Nephron (organoid): ENCODE measurements around the gene SDC1.

Experiments used
- H3K27ac Mint-ChIP-seq, 3 experiments: 2 replicates each; pipeline ENCODE4 v1.8.0; 2020; ENCODE audit warnings: mixed read lengths in 3 of 3, mild to moderate bottlenecking in 2 of 3, moderate library complexity in 1 of 3
- H3K27me3 Mint-ChIP-seq: 2 replicates; pipeline ENCODE4 v1.8.0; 2021; ENCODE audit warnings: low read depth, mild to moderate bottlenecking, moderate library complexity, mixed read lengths
- H3K36me3 Mint-ChIP-seq: 2 replicates; pipeline ENCODE4 v1.8.0; 2020; ENCODE audit warnings: low read depth, mixed read lengths
- H3K4me1 Mint-ChIP-seq: 2 replicates; pipeline ENCODE4 v1.8.0; 2020; ENCODE audit warnings: mixed read lengths
- H3K4me3 Mint-ChIP-seq, 3 experiments: 2 replicates each; pipeline ENCODE4 v1.8.0; 2020; ENCODE audit warnings: mild to moderate bottlenecking in 3 of 3, mixed read lengths in 3 of 3, moderate library complexity in 2 of 3
- H3K9me3 Mint-ChIP-seq: 2 replicates; pipeline ENCODE4 v1.8.0; 2020; ENCODE audit warnings: mixed read lengths
- CTCF ChIP-seq, 3 experiments: fragments of 200-600 bp; sonication (generic); IDR thresholded peaks; one replicate each; pipeline ENCODE4 v1.5.0; 2021; ENCODE audit warnings: antibody characterized with exemption in 3 of 3; ENCODE audit not compliant: unreplicated experiment in 3 of 3

The SDC1 gene

GRCh38 chr2:20225294-20226151 is 593 bp upstream of the SDC1 start:
- TF ChIP-seq CTCF (IDR thresholded peaks at IDR 0.05; ENCODE audit: unreplicated experiment in 3 of 3), result peak; percentile 50 to 56 (median 55)
- Mint-ChIP-seq H3K27ac (peak overlapping the region in 2 of 3 experiments; percentile 87 to 95), H3K4me1 (peaks cover 12% of the 10 kb centered on the region), H3K27me3 (peaks cover 22% of the 10 kb centered on the region), H3K36me3 (no peaks in the 10 kb centered on the region), H3K9me3 (no peaks in the 10 kb centered on the region), H3K4me3 (peak overlapping the region; percentile 85 to 87 (median 85))

GRCh38 chr2:20224164-20224715 is 690 bp downstream of the SDC1 start:
- Mint-ChIP-seq H3K27me3 (peaks cover 23% of the 10 kb centered on the region), H3K9me3 (no peaks in the 10 kb centered on the region), H3K36me3 (no peaks in the 10 kb centered on the region), H3K4me1 (peaks cover 12% of the 10 kb centered on the region), H3K27ac (no peak overlapping the region), H3K4me3 (peak overlapping the region in 2 of 3 experiments; percentile 68 to 72)
- TF ChIP-seq CTCF (IDR thresholded peaks at IDR 0.05; ENCODE audit: unreplicated experiment in 3 of 3), result no peak

GRCh38 chr2:20223407-20224163 is 1.3 kb downstream of the SDC1 start:
- Mint-ChIP-seq H3K36me3 (peaks cover 2% of the 10 kb centered on the region), H3K27me3 (peaks cover 17% of the 10 kb centered on the region), H3K4me1 (peaks cover 14% of the 10 kb centered on the region), H3K9me3 (no peaks in the 10 kb centered on the region), H3K4me3 (peak overlapping the region; percentile 80 to 85 (median 84)), H3K27ac (peak overlapping the region in 2 of 3 experiments; percentile 70 to 76)
- peak in 1 of 3 experiments; percentile 15 for TF ChIP-seq CTCF (IDR thresholded peaks at IDR 0.05; ENCODE audit: unreplicated experiment in 3 of 3)

GRCh38 chr2:20222769-20223406 is 2.0 kb downstream of the SDC1 start:
- TF ChIP-seq CTCF (IDR thresholded peaks at IDR 0.05; ENCODE audit: unreplicated experiment in 3 of 3), result no peak
- Mint-ChIP-seq H3K4me1 (peaks cover 16% of the 10 kb centered on the region), H3K4me3 (peak overlapping the region; percentile 80 to 85 (median 84)), H3K36me3 (peaks cover 5% of the 10 kb centered on the region), H3K27me3 (peaks cover 19% of the 10 kb centered on the region), H3K9me3 (no peaks in the 10 kb centered on the region), H3K27ac (peak overlapping the region; percentile 38 to 76 (median 70))

GRCh38 chr2:20222014-20222768 is 2.7 kb downstream of the SDC1 start:
- peak overlapping the region; percentile 13 to 90 (median 54) for H3K27ac Mint-ChIP-seq
- no peak for TF ChIP-seq CTCF (IDR thresholded peaks at IDR 0.05; ENCODE audit: unreplicated experiment in 3 of 3)
- H3K4me3 Mint-ChIP-seq, result peak overlapping the region; percentile 80 to 85 (median 84)
- H3K27me3 Mint-ChIP-seq, result peaks cover 19% of the 10 kb centered on the region
- H3K36me3 Mint-ChIP-seq, result peaks cover 5% of the 10 kb centered on the region
- peaks cover 16% of the 10 kb centered on the region for H3K4me1 Mint-ChIP-seq
- H3K9me3 Mint-ChIP-seq, result no peaks in the 10 kb centered on the region
